ENCODE data around the gene CELSR1.

GRCh38 chr22:46416520-46416871 is 120.9 kb downstream of the CELSR1 start:
- TF ChIP-seq EZH2 (IDR thresholded peaks at IDR 0.05; ENCODE audit: borderline replicate concordance, insufficient read depth, low read depth, low read length, poor library complexity, severe bottlenecking) (no peak), CTCF (IDR thresholded peaks at IDR 0.05) (no peak)
